ENCODE results near the gene GIPC1. TPM values are rescaled to one million over a fixed set of nuclear protein-coding genes. Genes with fewer than 3 reads are reported as not detected.

Gene GIPC1
- total and polyA plus RNA-seq, 9 of the 15 experiments (the other 6 are each of a cell fraction or from before 2014, with no cell fraction given), result 0.49 to 54.7 (median 24.8) TPM

GRCh38 chr19:14472202-14472938 lies 23.6 kb downstream of the GIPC1 start (continued):
- TF ChIP-seq CAMTA2 (CRISPR knock-in tag; conservative IDR thresholded peaks at IDR 0.05), result no peak
- no peak for TF ChIP-seq SNIP1 (IDR thresholded peaks at IDR 0.05; ENCODE audit: low read depth)
- peak; percentile 63 for TF ChIP-seq ZFX (CRISPR knock-in tag; IDR thresholded peaks at IDR 0.05)
- TF ChIP-seq PCBP1 (IDR thresholded peaks at IDR 0.05; ENCODE audit: low read depth, low read length, poor library complexity, severe bottlenecking), result peak; percentile 76
- TF ChIP-seq PTTG1 (tag; IDR thresholded peaks at IDR 0.05; ENCODE audit: low read depth), result no peak
- no peak for TF ChIP-seq DIDO1 (tag; IDR thresholded peaks at IDR 0.05; ENCODE audit: low read depth)
- TF ChIP-seq AFF4 (CRISPR knock-in tag; IDR thresholded peaks at IDR 0.05), result no peak
- TF ChIP-seq ETV5 (CRISPR knock-in tag; IDR thresholded peaks at IDR 0.05; ENCODE audit: low read depth), result no peak
- peak; percentile 29; the same call in 1 of the 2 replicates for TF ChIP-seq ZNF75A (CRISPR knock-in tag; IDR thresholded peaks at IDR 0.05)
- TF ChIP-seq UBTF (IDR thresholded peaks at IDR 0.05; ENCODE audit: borderline replicate concordance in 1 of 2, low read depth in 2 of 2, low read length in 2 of 2), result peak; percentile 55 to 88; a peak in 3 of 4 replicates
- no peak for TF ChIP-seq ZNF518B (CRISPR knock-in tag; IDR thresholded peaks at IDR 0.05)
- TF ChIP-seq MBD1 (CRISPR knock-in tag; IDR thresholded peaks at IDR 0.05), result no peak
- TF ChIP-seq HMG20B (CRISPR knock-in tag; IDR thresholded peaks at IDR 0.05), result no peak

Measured in K562 (cell line).